GM19395 (cell line): ENCODE results near the gene HLA-DQA2.
"Not testable (repeated sequence)": the region's sequence is repeated elsewhere in the genome, so short reads cannot be mapped to it uniquely, and the experiment has no call there.

Experiments
- ATAC-seq: cut with Tn5 transposase; IDR thresholded peaks from one replicate; pipeline ENCODE4 v1.9.1; 2021; ENCODE audit warnings: mild to moderate bottlenecking, moderate library complexity; ENCODE audit not compliant: unreplicated experiment

The HLA-DQA2 gene

GRCh38 chr6:32741031-32741960 is at the start of gene HLA-DQA2:
TSS of gene HLA-DQA2 (plus strand) at chr6:32741391. CDS start at chr6:32741444, 53 bp downstream.
- ATAC-seq: no peak

GRCh38 chr6:32692019-32692418 is 49.2 kb upstream of the HLA-DQA2 start:
- no peak for ATAC-seq

GRCh38 chr6:32697031-32697430 is 44.2 kb upstream of the HLA-DQA2 start:
- no peak for ATAC-seq

- ATAC-seq: no peak
Measured at GRCh38 chr6:32700391-32701040, 40.7 kb upstream of the HLA-DQA2 start.

GRCh38 chr6:32703347-32703746 is 37.8 kb upstream of the HLA-DQA2 start:
- no peak for ATAC-seq

GRCh38 chr6:32705164-32705563 is 36.0 kb upstream of the HLA-DQA2 start:
- not testable (repeated sequence) for ATAC-seq

- ATAC-seq: no peak
Measured at GRCh38 chr6:32709625-32710024, 31.6 kb upstream of the HLA-DQA2 start.

DNA sequence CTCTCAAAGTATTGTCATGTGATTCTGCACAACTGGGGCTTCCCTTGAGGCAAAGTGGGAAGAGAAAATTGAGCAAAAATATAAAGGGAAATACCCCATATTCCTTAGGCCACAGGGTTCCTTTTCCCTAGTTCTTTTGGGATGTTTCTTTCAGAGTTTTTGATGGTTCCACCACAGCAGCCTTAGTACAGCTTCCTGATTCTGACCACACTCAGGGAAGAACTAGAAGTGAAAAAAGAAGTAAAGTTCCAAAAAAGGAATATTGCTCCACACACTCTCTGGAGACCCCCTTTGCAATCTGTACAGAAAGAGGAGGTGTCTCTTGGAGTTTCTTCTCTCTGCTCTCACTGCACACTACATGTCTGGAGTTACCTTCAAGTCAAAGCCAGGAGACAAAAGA is 27.9 kb upstream of the HLA-DQA2 start:
- ATAC-seq: no peak

DNA sequence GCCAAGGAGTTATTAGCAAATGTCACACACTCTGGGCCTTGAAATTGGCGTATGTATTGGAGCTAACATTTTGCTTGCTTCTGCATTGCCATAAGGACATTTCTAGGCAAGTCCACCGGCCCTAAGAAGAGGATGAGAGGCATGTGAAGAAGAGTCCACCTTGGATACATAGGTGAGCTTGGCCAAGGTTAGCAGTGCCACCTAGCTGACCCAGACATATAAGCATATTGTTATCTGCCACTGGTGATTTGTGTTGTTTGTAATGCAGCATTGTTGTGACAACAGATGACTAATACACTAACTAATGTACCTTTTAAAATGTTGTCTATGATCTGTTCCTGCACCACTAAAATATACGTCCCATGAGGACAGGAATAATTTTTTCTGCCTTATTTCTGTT is 24.8 kb upstream of the HLA-DQA2 start:
- ATAC-seq: no peak

- ATAC-seq: no peak
Measured at GRCh38 chr6:32718879-32719278, 22.3 kb upstream of the HLA-DQA2 start.

DNA sequence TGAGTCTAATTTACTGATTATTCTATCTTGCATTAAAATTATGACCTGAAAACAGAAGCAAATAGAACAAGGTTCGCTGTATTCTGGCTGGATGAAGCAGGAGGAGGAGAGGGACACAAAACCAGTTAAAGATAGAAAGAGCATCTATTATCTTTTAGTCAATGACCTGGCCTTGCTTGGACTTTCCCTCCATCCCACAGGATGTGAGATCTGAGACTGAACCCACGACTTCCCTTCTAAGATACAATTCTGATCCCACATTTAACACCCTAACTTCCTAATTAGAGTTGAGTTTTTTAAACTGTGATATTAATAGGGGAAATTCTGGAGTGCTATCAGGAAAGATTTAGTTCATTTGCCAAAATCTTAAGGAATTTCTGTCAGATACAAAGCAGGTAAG is 3.1 kb upstream of the HLA-DQA2 start:
- ATAC-seq: no peak

GRCh38 chr6:32742374-32742773 is 1.2 kb downstream of the HLA-DQA2 start:
- ATAC-seq: no peak

DNA sequence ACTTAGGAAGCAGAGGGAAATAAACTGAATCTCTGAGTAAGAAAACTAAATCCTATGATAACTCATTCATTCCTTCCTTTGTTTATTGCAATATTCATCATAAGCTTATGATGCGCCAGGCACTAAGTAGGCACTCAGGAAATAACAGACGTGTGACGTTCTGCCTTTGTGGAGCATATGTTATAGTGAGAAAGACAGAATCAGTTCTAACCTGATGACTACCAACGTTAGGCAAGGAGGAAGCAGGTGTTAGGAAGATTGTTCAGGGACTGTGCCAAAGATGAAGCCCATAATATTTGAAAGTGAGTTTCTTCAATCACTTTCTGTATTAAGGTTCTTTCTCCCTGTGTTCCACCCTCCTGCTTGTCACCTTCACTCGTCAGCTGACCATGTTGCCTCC is 3.6 kb downstream of the HLA-DQA2 start:
- no peak for ATAC-seq

GRCh38 chr6:32745649-32746048 is 4.5 kb downstream of the HLA-DQA2 start:
- ATAC-seq: not testable (repeated sequence)

GRCh38 chr6:32752580-32752979 is 11.4 kb downstream of the HLA-DQA2 start:
- no peak for ATAC-seq

DNA sequence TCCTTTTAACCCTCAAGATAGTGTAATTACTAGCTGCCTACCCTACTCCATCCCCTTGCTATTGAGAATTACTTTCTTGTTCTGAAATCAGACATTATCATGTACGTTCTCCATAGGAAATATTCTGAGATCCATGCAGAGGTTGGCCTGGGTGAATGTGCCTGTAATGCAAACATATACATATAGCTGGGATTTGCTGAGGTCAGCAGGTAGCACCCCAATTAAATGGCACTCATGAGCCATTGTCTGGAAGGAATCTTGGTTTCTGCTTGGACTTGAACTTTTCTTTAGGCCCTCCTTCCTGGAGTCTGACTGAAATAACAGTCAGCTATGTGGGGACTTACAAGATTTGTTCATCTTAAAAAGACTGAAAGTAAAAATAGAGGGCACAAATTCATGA is 18.5 kb downstream of the HLA-DQA2 start:
- ATAC-seq: no peak

DNA sequence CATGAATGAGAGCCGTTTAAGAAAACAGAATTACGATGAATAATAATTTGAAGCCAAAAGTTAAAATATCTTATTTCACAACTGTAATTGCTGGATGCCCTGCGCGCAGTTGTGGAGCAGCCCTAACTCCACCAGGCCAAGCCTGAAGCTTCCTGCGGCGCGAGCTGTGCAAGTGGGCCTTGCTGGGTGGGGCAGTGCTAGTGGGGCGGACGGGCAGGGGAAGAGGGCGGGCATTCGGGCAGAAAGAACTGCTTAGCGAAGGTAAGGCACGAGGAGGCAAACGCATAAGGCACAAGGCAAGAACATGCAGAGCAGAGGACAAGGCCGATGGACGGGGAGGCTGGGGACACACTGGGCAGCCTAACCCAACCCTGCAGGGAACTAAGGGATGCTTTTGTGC is 19.9 kb downstream of the HLA-DQA2 start:
- no peak for ATAC-seq

DNA sequence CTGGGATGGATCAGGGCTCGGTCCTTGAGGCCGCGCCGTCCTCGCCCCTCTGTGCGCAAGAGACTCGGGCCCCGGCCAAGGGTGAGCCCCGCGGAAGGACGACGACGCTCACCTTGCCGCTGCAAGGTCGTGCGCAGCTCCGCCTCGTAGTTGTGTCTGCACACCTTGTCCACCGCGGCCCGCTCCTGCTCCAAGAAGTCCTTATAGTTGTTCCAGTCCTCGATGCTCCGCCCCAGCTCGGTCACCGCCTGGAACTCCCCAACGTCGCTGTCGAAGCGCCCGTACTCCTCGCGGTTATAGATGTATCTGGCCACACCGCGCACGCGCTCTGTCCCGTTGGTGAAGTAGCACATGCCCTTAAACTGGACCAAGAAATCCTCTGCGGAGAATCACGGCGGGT is 20.4 kb downstream of the HLA-DQA2 start:
- no peak for ATAC-seq

DNA sequence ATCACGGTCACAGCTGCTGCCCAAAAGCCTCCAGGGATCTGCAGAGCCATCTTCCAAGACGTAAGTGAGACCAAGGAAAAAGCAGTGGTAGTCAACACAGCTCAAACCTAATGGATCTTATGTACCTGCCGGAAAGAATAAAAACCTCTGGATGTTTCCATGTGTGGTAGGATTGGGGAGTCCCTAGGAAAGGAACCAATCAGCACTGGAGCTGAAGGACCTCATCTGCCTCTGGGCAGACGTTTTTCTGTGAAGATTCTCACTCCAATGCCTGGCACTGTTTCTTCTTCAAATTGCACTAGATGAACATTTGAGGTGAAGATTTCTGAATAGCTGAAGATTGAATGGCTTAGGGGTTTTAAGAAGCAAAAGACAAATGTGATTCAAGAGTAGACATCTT is 22.2 kb downstream of the HLA-DQA2 start, which contains the start of gene HLA-DQB2:
HLA-DQB2 (minus strand) TSS at position 112 of the 400 bp plus-strand sequence; CDS start at position 50, 62 bp downstream.
- no peak for ATAC-seq

DNA sequence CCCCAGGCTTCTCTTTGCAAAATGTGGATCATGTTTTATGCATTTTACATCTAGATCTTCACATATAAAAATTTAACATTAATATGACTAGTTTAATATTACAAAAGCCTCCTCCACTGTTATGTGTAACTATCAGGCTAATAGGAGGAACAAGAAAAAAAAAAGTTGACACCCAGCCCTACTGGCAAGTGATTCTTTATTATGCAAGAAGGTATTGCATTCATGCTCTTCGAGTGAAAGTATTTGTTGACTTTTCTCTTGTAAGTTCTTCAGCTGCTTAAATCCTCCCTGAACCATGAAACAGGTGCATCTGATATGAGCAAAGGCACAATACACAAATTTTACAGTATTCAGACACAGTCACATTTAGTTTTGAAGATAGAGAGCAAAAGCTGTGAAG is 22.9 kb downstream of the HLA-DQA2 start:
- no peak for ATAC-seq

DNA sequence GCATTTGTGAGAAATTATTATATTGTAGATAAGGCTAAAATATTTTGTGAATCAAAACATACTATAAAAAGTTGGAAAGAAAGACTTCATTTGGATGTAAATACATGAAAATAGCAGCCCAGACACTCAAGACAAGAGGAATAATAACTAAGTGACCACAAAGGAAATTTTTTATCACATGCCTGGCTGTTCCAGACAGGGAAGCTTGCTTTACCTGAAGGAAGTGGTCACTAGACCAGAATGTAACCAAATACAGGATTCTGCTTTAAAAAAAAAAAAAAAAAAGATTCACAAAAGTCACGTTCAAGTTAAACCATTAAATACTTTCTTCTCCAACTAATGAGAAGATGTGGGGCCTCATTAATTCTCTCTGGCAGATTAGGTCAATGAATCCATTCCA is 31.5 kb downstream of the HLA-DQA2 start:
- no peak for ATAC-seq

GRCh38 chr6:32774426-32774825 is 33.2 kb downstream of the HLA-DQA2 start:
- ATAC-seq: no peak
